HG03521 (cell line): ENCODE measurements around the gene SAMD14.
A peak's percentile ranks its signal among the peaks of the same experiment; 100 is the strongest.

Experiments used
- ATAC-seq: cut with Tn5 transposase; IDR thresholded peaks from one replicate; pipeline ENCODE4 v1.9.1; 2021; ENCODE audit warnings: mild to moderate bottlenecking, moderate library complexity; ENCODE audit not compliant: unreplicated experiment

SAMD14 gene

GRCh38 chr17:50099003-50099402 is 31.0 kb downstream of the SAMD14 start:
- ATAC-seq, result no peak

GRCh38 chr17:50098583-50098982 is 31.4 kb downstream of the SAMD14 start:
- ATAC-seq, result no peak

- no peak for ATAC-seq
Observed at GRCh38 chr17:50097926-50098325, 32.0 kb downstream of the SAMD14 start.

- no peak for ATAC-seq
Observed at GRCh38 chr17:50097455-50097854, 32.5 kb downstream of the SAMD14 start.

- no peak for ATAC-seq
Observed at GRCh38 chr17:50096758-50097157, 33.2 kb downstream of the SAMD14 start.

GRCh38 chr17:50096092-50096491 is 33.9 kb downstream of the SAMD14 start:
- no peak for ATAC-seq

GRCh38 chr17:50095626-50096037 is 34.3 kb downstream of the SAMD14 start:
- no peak for ATAC-seq

GRCh38 chr17:50094753-50095619 is 35.0 kb downstream of the SAMD14 start, which contains the start of gene PDK2:
Gene PDK2 (plus strand): TSS chr17:50095351. CDS start chr17:50095436, 85 bp downstream.
- ATAC-seq, result peak; percentile 90

- no peak for ATAC-seq
Observed at GRCh38 chr17:50094243-50094752, 35.7 kb downstream of the SAMD14 start.

GRCh38 chr17:50093807-50094206 is 36.2 kb downstream of the SAMD14 start:
- no peak for ATAC-seq

- no peak for ATAC-seq
Observed at GRCh38 chr17:50093246-50093645, 36.7 kb downstream of the SAMD14 start.

GRCh38 chr17:50091918-50092285 is 38.1 kb downstream of the SAMD14 start:
- ATAC-seq, result no peak

GRCh38 chr17:50090971-50091917 is 38.7 kb downstream of the SAMD14 start:
- ATAC-seq, result no peak

GRCh38 chr17:50090071-50090470 is 39.9 kb downstream of the SAMD14 start:
- no peak for ATAC-seq

- no peak for ATAC-seq
Observed at GRCh38 chr17:50088952-50089825, 40.8 kb downstream of the SAMD14 start.

GRCh38 chr17:50087912-50088405 is 42.0 kb downstream of the SAMD14 start:
- ATAC-seq, result no peak

- no peak for ATAC-seq
Observed at GRCh38 chr17:50087246-50087911, 42.6 kb downstream of the SAMD14 start.

- no peak for ATAC-seq
Observed at GRCh38 chr17:50081757-50082156, 48.2 kb downstream of the SAMD14 start.

GRCh38 chr17:50080827-50081226 is 49.1 kb downstream of the SAMD14 start:
- peak; percentile 69 for ATAC-seq

- ATAC-seq, result no peak
Observed at GRCh38 chr17:50080096-50080480, 49.9 kb downstream of the SAMD14 start.
